GM20000 (cell line): ENCODE results near the gene PTPRG.

Experiments
- DNase-seq: peaks from one replicate; pipeline ENCODE4 v3.0.0; 2012; ENCODE audit warnings: low spot score
- CTCF ChIP-seq: IDR thresholded peaks from 2 replicates; pipeline ENCODE4 v1.5.1; 2012; ENCODE audit warnings: mild to moderate bottlenecking, control low read depth; ENCODE audit errors: extremely low read depth, missing control alignments

PTPRG gene

GRCh38 chr3:62164746-62165145 lies 603.4 kb downstream of the PTPRG start:
- no peak for DNase-seq
- no peak for TF ChIP-seq CTCF

GRCh38 chr3:62167566-62168262 lies 606.3 kb downstream of the PTPRG start:
- DNase-seq: no peak
- TF ChIP-seq CTCF: no peak

GRCh38 chr3:62168356-62168755 lies 607.0 kb downstream of the PTPRG start:
- no peak for TF ChIP-seq CTCF
- DNase-seq: no peak

GRCh38 chr3:62169906-62170660 lies 608.7 kb downstream of the PTPRG start:
- no peak for TF ChIP-seq CTCF
- DNase-seq: no peak

GRCh38 chr3:62171789-62172188 lies 610.4 kb downstream of the PTPRG start:
- no peak for TF ChIP-seq CTCF
- no peak for DNase-seq

GRCh38 chr3:62172199-62172598 lies 610.8 kb downstream of the PTPRG start:
- TF ChIP-seq CTCF: no peak
- DNase-seq: no peak

GRCh38 chr3:62173939-62174515 lies 612.7 kb downstream of the PTPRG start:
- no peak for DNase-seq
- no peak for TF ChIP-seq CTCF
